Measurements from ENCODE around the gene MMP23B. TPM values are rescaled to one million over a fixed set of nuclear protein-coding genes. Genes with fewer than 3 reads are reported as not detected.

The MMP23B gene
- total RNA-seq, 6 experiments from 2014 or later: 0.75 to 4.0 (median 2.3) TPM

GRCh38 chr1:1617925-1618324, 14.0 kb upstream of the MMP23B start:
- no peaks in the 10 kb centered on the region for H3K9me3 ChIP-seq
- no peak overlapping the region for H3K27ac ChIP-seq
- H3K4me3 ChIP-seq: no peak overlapping the region
- H3K4me1 ChIP-seq: peaks cover 0 to 27% (median 9%) of the 10 kb centered on the region in 4 donors
- TF ChIP-seq POLR2A (IDR thresholded peaks at IDR 0.05): no peak
- TF ChIP-seq CTCF (IDR thresholded peaks at IDR 0.05): no peak
- no peaks in the 10 kb centered on the region for H3K36me3 ChIP-seq
- intact Hi-C loops (cut with DNase I): no loop called here
- WGBS (ENCODE audit: insufficient coverage, low coverage, low lambda C conversion rate, missing lambda C conversion rate): 89% methylated on average over 3 of the region's 6 CpGs
- DNase-seq: peak in 1 of 3 donors; percentile 41
- no peak for ATAC-seq
- no peaks in the 10 kb centered on the region for H3K27me3 ChIP-seq

- peaks cover 0 to 26% (median 9%) of the 10 kb centered on the region in 4 donors for H3K4me1 ChIP-seq
- H3K27ac ChIP-seq: no peak overlapping the region
- TF ChIP-seq POLR2A (IDR thresholded peaks at IDR 0.05): no peak
- TF ChIP-seq CTCF (IDR thresholded peaks at IDR 0.05): no peak
- H3K4me3 ChIP-seq: no peak overlapping the region
- no peak for ATAC-seq
- intact Hi-C loops (cut with DNase I): no loop called here
- no peaks in the 10 kb centered on the region for H3K36me3 ChIP-seq
- H3K27me3 ChIP-seq: no peaks in the 10 kb centered on the region
- DNase-seq: peak in 1 of 3 donors; percentile 51
- H3K9me3 ChIP-seq: no peaks in the 10 kb centered on the region
- no CpG with 5 or more reads among the region's 9 CpGs for WGBS (ENCODE audit: insufficient coverage, low coverage, low lambda C conversion rate, missing lambda C conversion rate)
These were observed 13.4 kb upstream of the MMP23B start for GRCh38 chr1:1618396-1619068.

GRCh38 chr1:1619917-1620361, 12.0 kb upstream of the MMP23B start:
- H3K4me1 ChIP-seq: peaks cover 0 to 13% (median 5%) of the 10 kb centered on the region in 4 donors
- peaks cover 0 to 4% (median 0%) of the 10 kb centered on the region in 4 donors for H3K36me3 ChIP-seq
- H3K27ac ChIP-seq: no peak overlapping the region
- H3K27me3 ChIP-seq: no peaks in the 10 kb centered on the region
- DNase-seq (peak in 2 of 3 donors; percentile 61 to 91), ATAC-seq (peak in 1 of 4 donors; percentile 6)
- H3K4me3 ChIP-seq: no peak overlapping the region
- intact Hi-C loops (cut with DNase I): loop anchor here in 1 of 2 donors (10.0 kb wide), 1 partner anchor 55 kb away; no protein-coding TSS in a partner anchor
- H3K9me3 ChIP-seq: no peaks in the 10 kb centered on the region
- WGBS (ENCODE audit: insufficient coverage, low coverage, low lambda C conversion rate, missing lambda C conversion rate): no CpG with 5 or more reads among the region's 14 CpGs
- TF ChIP-seq CTCF (IDR thresholded peaks at IDR 0.05) (peak in 3 of 4 donors; percentile 8 to 23 (median 12)), POLR2A (IDR thresholded peaks at IDR 0.05) (no peak)

- Histone ChIP-seq H3K4me3 (no peak overlapping the region), H3K27me3 (no peaks in the 10 kb centered on the region), H3K9me3 (no peaks in the 10 kb centered on the region), H3K4me1 (peaks cover 0 to 13% (median 5%) of the 10 kb centered on the region in 4 donors), H3K36me3 (peaks cover 0 to 4% (median 0%) of the 10 kb centered on the region in 4 donors), H3K27ac (no peak overlapping the region)
- ATAC-seq (no peak), DNase-seq (peak in 1 of 3 donors; percentile 46)
- WGBS (ENCODE audit: insufficient coverage, low coverage, low lambda C conversion rate, missing lambda C conversion rate): 56% methylated on average over 3 of the region's 16 CpGs
- TF ChIP-seq CTCF (IDR thresholded peaks at IDR 0.05) (peak in 1 of 4 donors; percentile 1), POLR2A (IDR thresholded peaks at IDR 0.05) (no peak)
- intact Hi-C loops (cut with DNase I): loop anchor here in 1 of 2 donors (10.0 kb wide), 1 partner anchor 54 kb away; no protein-coding TSS in a partner anchor
These were observed 11.4 kb upstream of the MMP23B start for GRCh38 chr1:1620433-1621139.

All from right lobe of liver (tissue), 6 donors.